Breast epithelium (tissue), 3 donors: ENCODE data around the gene OLFML2B.

Experiments
- POLR2A ChIP-seq: fragments of 450-650 bp; IDR thresholded peaks from one replicate; pipeline ENCODE4 v1.6.1; 2016; ENCODE audit warnings: antibody characterized with exemption, mild to moderate bottlenecking, moderate library complexity
- POLR2AphosphoS5 ChIP-seq, 3 donors: sonication (generic); formaldehyde crosslinking; IDR thresholded peaks; one replicate each; pipeline ENCODE4 v1.6.1; 2017; ENCODE audit warnings: antibody characterized with exemption in 3 of 3
- TF ChIP-seq, protein P1 (sequence below), 3 donors: fragments of 450-650 bp; IDR thresholded peaks; one replicate each; pipeline ENCODE4 v1.5.1; 2016 to 2017; ENCODE audit warnings: antibody characterized with exemption in 3 of 3, mild to moderate bottlenecking in 3 of 3, moderate library complexity in 3 of 3

GRCh38 chr1:161944381-161944780 lies 79.3 kb downstream of the OLFML2B start:
- TF ChIP-seq POLR2A = no peak
- TF ChIP-seq, protein P1, sequence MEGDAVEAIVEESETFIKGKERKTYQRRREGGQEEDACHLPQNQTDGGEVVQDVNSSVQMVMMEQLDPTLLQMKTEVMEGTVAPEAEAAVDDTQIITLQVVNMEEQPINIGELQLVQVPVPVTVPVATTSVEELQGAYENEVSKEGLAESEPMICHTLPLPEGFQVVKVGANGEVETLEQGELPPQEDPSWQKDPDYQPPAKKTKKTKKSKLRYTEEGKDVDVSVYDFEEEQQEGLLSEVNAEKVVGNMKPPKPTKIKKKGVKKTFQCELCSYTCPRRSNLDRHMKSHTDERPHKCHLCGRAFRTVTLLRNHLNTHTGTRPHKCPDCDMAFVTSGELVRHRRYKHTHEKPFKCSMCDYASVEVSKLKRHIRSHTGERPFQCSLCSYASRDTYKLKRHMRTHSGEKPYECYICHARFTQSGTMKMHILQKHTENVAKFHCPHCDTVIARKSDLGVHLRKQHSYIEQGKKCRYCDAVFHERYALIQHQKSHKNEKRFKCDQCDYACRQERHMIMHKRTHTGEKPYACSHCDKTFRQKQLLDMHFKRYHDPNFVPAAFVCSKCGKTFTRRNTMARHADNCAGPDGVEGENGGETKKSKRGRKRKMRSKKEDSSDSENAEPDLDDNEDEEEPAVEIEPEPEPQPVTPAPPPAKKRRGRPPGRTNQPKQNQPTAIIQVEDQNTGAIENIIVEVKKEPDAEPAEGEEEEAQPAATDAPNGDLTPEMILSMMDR (IDR thresholded peaks at IDR 0.05) = no peak
- TF ChIP-seq POLR2AphosphoS5 (IDR thresholded peaks at IDR 0.05) = no peak
